ENCODE measurements around the gene ACTMAP. TPM values are rescaled to one million over a fixed set of nuclear protein-coding genes. Genes with fewer than 3 reads are reported as not detected.
"Not testable (repeated sequence)": the region's sequence is repeated elsewhere in the genome, so short reads cannot be mapped to it uniquely, and the experiment has no call there.

Gene ACTMAP
- polyA plus RNA-seq, 1 donor: 16.6 TPM

DNA sequence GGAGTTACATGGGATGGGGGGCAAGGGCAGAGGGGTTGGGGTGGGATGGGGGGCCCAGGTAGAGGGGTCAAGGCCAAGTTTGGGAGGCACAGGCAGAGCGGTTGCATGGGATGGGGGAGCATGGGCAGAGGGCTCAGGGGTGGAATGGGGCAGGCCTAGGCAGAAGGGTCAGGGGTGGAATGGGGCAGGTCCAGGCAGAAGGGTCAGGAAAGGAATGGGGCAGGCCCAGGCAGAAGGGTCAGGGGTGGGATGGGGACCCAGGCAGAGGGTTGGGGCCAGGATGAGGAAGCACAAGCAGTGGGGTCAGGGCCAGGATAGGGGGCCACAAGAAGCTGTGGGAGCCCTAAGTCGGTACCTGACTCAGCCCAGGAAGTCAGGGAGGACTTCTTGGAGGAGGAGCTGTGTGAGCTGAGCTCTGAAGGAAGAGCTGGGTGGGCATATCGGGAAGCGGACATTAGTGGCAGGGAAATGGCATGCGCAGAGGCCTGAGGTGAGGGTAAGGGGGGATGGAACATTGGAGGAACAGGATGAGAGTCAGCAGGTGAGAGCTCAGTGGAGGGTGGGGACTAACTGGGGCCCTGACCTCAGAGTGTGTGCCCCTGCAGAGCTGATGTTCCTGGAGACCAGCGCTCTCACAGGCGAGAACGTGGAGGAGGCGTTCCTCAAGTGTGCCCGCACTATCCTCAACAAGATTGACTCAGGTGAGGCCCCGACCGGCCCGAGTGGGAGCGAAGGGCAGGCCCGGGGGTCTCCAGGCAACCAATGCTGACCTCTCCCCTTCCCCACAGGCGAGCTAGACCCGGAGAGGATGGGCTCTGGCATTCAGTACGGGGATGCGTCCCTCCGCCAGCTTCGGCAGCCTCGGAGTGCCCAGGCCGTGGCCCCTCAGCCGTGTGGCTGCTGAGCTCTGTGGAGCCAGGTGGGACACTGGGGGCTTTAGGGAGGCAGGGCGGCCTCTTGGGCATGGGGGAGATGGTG is 36.1 kb upstream of the ACTMAP start:
- no peaks in the 10 kb centered on the region for H3K27me3 ChIP-seq (ENCODE audit: control insufficient read depth, insufficient read depth, low read length)
- DNase-seq: no peak
- no peak overlapping the region for H3K27ac ChIP-seq (ENCODE audit: low read length)
- no peaks in the 10 kb centered on the region for H3K4me1 ChIP-seq (ENCODE audit: control insufficient read depth, insufficient read depth, low read length)
- H3K36me3 ChIP-seq (ENCODE audit: control insufficient read depth, insufficient read depth, low read length): peaks cover 18% of the 10 kb centered on the region
- WGBS (ENCODE audit: insufficient coverage, low lambda C conversion rate): 80% methylated on average over 1 of the region's 25 CpGs
- no peaks in the 10 kb centered on the region for H3K9me3 ChIP-seq (ENCODE audit: control insufficient read depth, low read depth, low read length)
- H3K4me3 ChIP-seq (ENCODE audit: low read length): no peak overlapping the region

DNA sequence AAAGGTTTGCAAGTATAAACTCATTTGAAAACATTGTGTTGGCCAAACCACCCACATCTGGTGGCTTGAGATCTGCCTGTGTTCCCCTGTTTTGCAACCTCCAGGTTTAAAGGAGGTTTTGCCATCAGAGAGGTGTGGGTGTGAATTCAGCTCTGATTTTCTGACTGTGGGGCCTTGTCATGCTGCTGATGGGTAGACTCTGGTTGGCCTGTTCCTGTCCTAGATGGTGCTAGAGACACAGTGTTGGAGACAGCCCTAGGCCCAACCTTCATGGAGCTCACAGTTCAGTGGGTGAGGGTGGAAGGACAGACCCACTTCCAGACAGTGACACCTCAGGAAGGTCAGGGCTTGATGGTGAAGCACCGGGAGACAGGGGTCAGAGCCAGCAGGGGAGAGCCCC is 35.2 kb upstream of the ACTMAP start:
- Histone ChIP-seq H3K4me3 (ENCODE audit: low read length) (no peak overlapping the region), H3K9me3 (ENCODE audit: control insufficient read depth, low read depth, low read length) (no peaks in the 10 kb centered on the region), H3K36me3 (ENCODE audit: control insufficient read depth, insufficient read depth, low read length) (peaks cover 16% of the 10 kb centered on the region), H3K4me1 (ENCODE audit: control insufficient read depth, insufficient read depth, low read length) (no peaks in the 10 kb centered on the region), H3K27ac (ENCODE audit: low read length) (no peak overlapping the region), H3K27me3 (ENCODE audit: control insufficient read depth, insufficient read depth, low read length) (no peaks in the 10 kb centered on the region)
- no CpG with 5 or more reads among the region's 1 CpG for WGBS (ENCODE audit: insufficient coverage, low lambda C conversion rate)
- no peak for DNase-seq

DNA sequence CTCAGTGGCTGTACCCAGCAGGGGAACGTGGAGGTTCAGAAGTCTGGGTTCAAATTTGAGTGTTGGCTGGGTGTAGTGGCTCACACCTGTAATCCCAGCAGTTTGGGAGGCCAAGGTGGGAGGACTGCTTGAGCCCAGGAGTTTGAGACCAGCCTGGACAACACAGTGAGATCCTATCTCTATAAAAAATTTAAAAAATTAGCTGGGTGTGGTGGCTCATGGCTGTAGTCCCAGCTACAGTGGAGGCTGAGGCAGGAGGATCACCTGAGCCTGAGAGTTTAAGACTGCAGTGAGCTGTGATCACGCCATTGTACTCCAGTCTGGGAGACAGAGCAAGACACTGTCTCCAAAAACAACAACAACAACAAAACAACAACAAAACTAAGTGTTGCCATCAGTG is 33.9 kb upstream of the ACTMAP start:
- not testable (repeated sequence) for H3K27ac ChIP-seq (ENCODE audit: low read length); H3K4me1 ChIP-seq (ENCODE audit: control insufficient read depth, insufficient read depth, low read length); H3K4me3 ChIP-seq (ENCODE audit: low read length); H3K9me3 ChIP-seq (ENCODE audit: control insufficient read depth, low read depth, low read length); H3K27me3 ChIP-seq (ENCODE audit: control insufficient read depth, insufficient read depth, low read length); DNase-seq
- no CpG with 5 or more reads among the region's 2 CpGs for WGBS (ENCODE audit: insufficient coverage, low lambda C conversion rate)
- H3K36me3 ChIP-seq (ENCODE audit: control insufficient read depth, insufficient read depth, low read length): peaks cover 12% of the 10 kb centered on the region

DNA sequence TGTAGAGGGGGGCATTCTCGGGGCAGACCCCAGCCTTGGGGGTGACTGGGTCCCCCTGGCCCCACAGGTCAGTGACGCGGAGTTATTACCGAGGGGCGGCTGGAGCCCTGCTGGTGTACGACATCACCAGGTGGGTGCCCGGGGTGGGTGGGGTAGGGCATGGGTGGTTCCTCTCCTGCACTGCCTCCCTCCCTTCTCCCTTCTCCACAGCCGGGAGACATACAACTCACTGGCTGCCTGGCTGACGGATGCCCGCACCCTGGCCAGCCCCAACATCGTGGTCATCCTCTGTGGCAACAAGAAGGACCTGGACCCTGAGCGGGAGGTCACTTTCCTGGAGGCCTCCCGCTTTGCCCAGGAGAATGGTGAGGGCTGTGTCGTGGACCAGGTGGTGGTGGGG is 33.4 kb upstream of the ACTMAP start:
- no peaks in the 10 kb centered on the region for H3K27me3 ChIP-seq (ENCODE audit: control insufficient read depth, insufficient read depth, low read length)
- WGBS (ENCODE audit: insufficient coverage, low lambda C conversion rate): no CpG with 5 or more reads among the region's 14 CpGs
- H3K36me3 ChIP-seq (ENCODE audit: control insufficient read depth, insufficient read depth, low read length): peaks cover 12% of the 10 kb centered on the region
- no peaks in the 10 kb centered on the region for H3K9me3 ChIP-seq (ENCODE audit: control insufficient read depth, low read depth, low read length)
- H3K4me1 ChIP-seq (ENCODE audit: control insufficient read depth, insufficient read depth, low read length): peaks cover 5% of the 10 kb centered on the region
- no peak for DNase-seq
- no peak overlapping the region for H3K4me3 ChIP-seq (ENCODE audit: low read length)
- no peak overlapping the region for H3K27ac ChIP-seq (ENCODE audit: low read length)

DNA sequence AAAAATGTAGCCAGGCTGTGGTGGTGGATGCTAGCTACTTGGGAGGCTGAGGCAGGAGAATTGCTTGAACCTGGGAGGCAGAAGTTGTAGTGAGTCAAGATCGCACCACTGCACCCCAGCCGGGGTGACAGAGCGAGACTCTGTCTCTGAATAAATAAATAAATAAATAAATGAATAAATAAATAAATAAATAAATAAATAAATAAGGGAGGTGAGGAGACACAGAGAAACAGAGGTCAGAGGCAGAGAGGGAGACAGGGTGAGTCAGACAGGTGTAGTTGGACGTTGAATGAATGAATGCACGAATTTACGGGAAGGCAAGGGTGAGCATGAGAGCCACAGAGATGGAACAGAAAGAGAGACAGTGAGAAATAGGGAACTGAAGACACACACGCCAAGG is 30.9 kb upstream of the ACTMAP start:
- WGBS (ENCODE audit: insufficient coverage, low lambda C conversion rate): 100% methylated on average over 5 of the region's 7 CpGs

DNA sequence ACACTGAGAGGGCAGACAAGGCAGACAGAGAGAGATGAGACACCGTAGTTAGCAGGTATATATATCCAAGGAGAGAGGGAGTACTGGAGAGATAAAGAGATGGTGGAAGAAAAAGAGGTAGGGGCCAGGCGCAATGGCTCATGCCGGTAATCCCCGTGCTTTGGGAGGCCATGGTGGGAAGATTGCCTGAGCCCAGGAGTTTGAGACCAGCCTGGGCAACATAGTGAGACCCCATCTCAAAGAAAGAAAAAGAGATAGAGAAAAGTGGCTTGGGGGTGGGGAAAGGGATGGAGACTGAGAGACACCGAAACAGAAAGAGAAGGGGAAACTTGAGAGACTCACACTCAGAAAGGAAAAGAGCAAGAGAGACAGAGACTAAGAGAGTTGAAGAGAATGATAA is 30.3 kb upstream of the ACTMAP start:
- Histone ChIP-seq H3K27ac (ENCODE audit: low read length) (no peak overlapping the region), H3K27me3 (ENCODE audit: control insufficient read depth, insufficient read depth, low read length) (no peaks in the 10 kb centered on the region), H3K9me3 (ENCODE audit: control insufficient read depth, low read depth, low read length) (no peaks in the 10 kb centered on the region), H3K4me3 (ENCODE audit: low read length) (no peak overlapping the region), H3K4me1 (ENCODE audit: control insufficient read depth, insufficient read depth, low read length) (peaks cover 10% of the 10 kb centered on the region), H3K36me3 (ENCODE audit: control insufficient read depth, insufficient read depth, low read length) (peaks cover 7% of the 10 kb centered on the region)
- DNase-seq: no peak
- WGBS (ENCODE audit: insufficient coverage, low lambda C conversion rate): 100% methylated on average over 2 of the region's 5 CpGs

More for the DNA sequence above, 30.9 kb upstream of the ACTMAP start:
- Histone ChIP-seq H3K9me3 (ENCODE audit: control insufficient read depth, low read depth, low read length) (no peaks in the 10 kb centered on the region), H3K36me3 (ENCODE audit: control insufficient read depth, insufficient read depth, low read length) (peaks cover 7% of the 10 kb centered on the region), H3K4me1 (ENCODE audit: control insufficient read depth, insufficient read depth, low read length) (peaks cover 10% of the 10 kb centered on the region), H3K4me3 (ENCODE audit: low read length) (no peak overlapping the region), H3K27ac (ENCODE audit: low read length) (no peak overlapping the region), H3K27me3 (ENCODE audit: control insufficient read depth, insufficient read depth, low read length) (no peaks in the 10 kb centered on the region)
- no peak for DNase-seq

DNA sequence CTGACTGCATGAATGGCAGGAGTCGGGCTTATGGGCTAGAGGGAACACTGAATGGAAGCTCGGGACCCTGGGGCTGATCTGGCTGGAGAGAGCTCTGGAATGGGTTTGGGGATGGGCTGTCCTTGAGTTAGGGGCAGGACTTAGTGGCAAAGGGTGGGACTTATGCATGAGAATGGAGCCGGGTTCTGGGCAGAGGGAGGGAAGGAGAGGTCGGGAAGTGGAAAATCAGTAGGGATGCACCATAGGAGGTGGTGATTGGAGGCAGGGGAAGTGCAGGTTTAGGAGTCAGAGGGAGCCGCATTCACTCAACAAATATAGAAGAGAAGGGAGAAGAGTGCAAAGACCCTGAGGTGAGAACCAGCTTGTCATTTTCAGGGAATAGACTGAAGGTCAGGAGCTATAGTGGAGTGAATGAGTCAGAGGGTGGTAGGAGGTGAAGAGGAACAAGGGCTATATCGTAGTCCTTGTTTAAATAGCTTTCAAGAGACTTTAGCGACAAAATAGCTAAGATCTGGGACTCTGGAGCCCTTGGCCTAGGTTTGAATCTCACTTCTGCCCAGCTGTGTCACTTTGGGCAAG is 28.5 kb upstream of the ACTMAP start:
- WGBS (ENCODE audit: insufficient coverage, low lambda C conversion rate): 20% methylated on average over 2 of the region's 7 CpGs
- Histone ChIP-seq H3K36me3 (ENCODE audit: control insufficient read depth, insufficient read depth, low read length) (peaks cover 5% of the 10 kb centered on the region), H3K27ac (ENCODE audit: low read length) (peak overlapping the region; percentile 100), H3K27me3 (ENCODE audit: control insufficient read depth, insufficient read depth, low read length) (no peaks in the 10 kb centered on the region), H3K4me1 (ENCODE audit: control insufficient read depth, insufficient read depth, low read length) (peaks cover 10% of the 10 kb centered on the region), H3K4me3 (ENCODE audit: low read length) (peak overlapping the region; percentile 74), H3K9me3 (ENCODE audit: control insufficient read depth, low read depth, low read length) (no peaks in the 10 kb centered on the region)
- DNase-seq: peak; percentile 34 to 68

DNA sequence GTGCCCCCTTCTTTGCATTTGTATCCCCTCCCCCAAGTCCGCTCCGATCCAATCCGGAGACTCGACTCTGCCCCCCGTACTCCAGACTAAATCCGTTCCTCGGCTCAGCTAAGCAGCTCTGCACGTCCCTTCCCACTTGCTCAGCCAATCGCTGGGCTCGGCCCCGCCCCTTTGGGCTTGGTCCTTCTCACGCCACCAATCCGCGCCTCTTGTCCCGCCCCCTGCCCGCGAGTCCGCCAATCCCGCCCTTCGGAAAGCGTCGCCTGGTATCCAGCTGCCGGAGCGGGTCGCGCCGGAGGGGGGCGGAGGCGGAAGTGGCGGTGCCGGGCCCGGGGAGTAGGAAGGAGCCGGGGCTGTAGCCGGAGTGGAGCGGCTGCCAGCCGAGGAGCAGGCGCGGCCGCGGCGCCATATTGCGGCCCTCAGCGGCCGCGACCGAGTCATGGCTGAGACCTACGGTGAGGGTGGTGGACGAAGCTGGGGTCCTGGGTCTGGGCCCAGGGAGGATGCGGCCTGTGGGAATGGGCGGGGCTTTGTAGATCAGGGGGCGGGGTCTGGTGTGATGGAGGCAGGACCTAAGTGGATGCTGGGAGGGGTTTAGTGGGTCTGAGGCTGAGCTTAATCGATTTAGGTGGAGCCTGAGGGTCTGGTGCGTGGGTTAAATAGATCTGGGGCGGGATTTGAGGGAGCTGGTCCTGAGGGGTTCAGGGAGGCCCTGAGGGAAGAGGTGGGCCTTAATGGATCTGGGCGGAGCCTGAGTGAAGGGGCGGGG is 27.8 kb upstream of the ACTMAP start, which contains the start of gene RAB4B:
Gene RAB4B (plus strand): TSS at position 311 of the 769 bp plus-strand sequence. CDS start 129 bp downstream, at position 440.
- H3K27ac ChIP-seq (ENCODE audit: low read length): peak within 1 kb of the TSS; percentile 100
- peaks cover 4% of the 10 kb centered on the region for H3K36me3 ChIP-seq (ENCODE audit: control insufficient read depth, insufficient read depth, low read length)
- H3K9me3 ChIP-seq (ENCODE audit: control insufficient read depth, low read depth, low read length): no peaks in the 10 kb centered on the region
- peak within 1 kb of the TSS; percentile 74 for H3K4me3 ChIP-seq (ENCODE audit: low read length)
- no peaks in the 10 kb centered on the region for H3K27me3 ChIP-seq (ENCODE audit: control insufficient read depth, insufficient read depth, low read length)
- DNase-seq: peak; percentile 100
- H3K4me1 ChIP-seq (ENCODE audit: control insufficient read depth, insufficient read depth, low read length): peaks cover 10% of the 10 kb centered on the region
- WGBS (ENCODE audit: insufficient coverage, low lambda C conversion rate): no CpG with 5 or more reads among the region's 56 CpGs

DNA sequence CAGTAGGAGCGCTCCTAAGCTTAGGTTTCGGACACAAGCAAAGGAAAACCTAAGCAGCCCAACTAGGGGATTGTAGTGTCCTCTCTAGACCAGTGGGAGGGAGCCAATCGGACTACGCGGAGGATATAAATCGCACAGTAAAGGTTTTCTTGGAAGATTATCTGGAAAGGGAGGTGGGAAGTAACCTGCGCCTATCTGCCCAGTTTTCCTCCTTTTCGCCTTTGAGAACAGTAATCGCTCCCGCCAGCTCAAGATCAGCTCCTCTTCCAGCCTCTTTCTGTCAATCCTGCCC is 27.3 kb upstream of the ACTMAP start:
- no CpG with 5 or more reads among the region's 10 CpGs for WGBS (ENCODE audit: insufficient coverage, low lambda C conversion rate)

DNA sequence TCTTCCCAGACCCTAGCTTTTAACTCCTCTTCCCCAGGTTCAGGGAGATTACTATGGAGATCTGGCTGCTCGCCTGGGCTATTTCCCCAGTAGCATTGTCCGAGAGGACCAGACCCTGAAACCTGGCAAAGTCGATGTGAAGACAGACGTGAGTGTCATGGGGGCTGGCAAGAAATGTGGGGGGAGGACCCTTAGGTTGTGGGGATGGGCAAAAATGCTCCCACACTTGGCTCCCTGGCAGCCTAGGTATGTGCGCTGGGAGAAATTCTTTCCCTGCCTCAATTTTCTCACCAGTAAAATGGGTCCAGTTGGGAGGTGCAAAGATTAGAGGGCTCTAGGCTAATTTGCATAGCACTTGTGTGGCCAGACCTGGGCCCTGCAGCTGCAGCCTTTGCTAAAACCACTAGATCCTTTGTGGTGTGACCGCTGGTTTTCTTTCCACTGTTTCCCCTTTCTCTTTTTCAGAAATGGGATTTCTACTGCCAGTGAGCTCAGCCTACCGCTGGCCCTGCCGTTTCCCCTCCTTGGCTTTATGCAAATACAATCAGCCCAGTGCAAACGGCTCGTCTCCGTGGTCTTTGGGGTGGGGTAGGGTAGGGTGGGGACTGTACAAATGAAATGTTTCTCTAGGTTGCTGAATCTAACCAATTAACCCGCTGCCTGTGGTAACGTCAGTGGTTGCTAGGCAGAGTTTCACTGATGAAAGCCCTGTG is 26.8 kb upstream of the ACTMAP start:
- Histone ChIP-seq H3K27ac (ENCODE audit: low read length) (peak overlapping the region; percentile 100), H3K36me3 (ENCODE audit: control insufficient read depth, insufficient read depth, low read length) (peaks cover 2% of the 10 kb centered on the region), H3K4me1 (ENCODE audit: control insufficient read depth, insufficient read depth, low read length) (peaks cover 10% of the 10 kb centered on the region), H3K4me3 (ENCODE audit: low read length) (peak overlapping the region; percentile 74), H3K27me3 (ENCODE audit: control insufficient read depth, insufficient read depth, low read length) (no peaks in the 10 kb centered on the region), H3K9me3 (ENCODE audit: control insufficient read depth, low read depth, low read length) (no peaks in the 10 kb centered on the region)
- 0% methylated on average over 1 of the region's 13 CpGs for WGBS (ENCODE audit: insufficient coverage, low lambda C conversion rate)
- DNase-seq: peak; percentile 95

More for the DNA sequence above, 27.3 kb upstream of the ACTMAP start:
- Histone ChIP-seq H3K4me3 (ENCODE audit: low read length) (peak overlapping the region; percentile 74), H3K9me3 (ENCODE audit: control insufficient read depth, low read depth, low read length) (no peaks in the 10 kb centered on the region), H3K27me3 (ENCODE audit: control insufficient read depth, insufficient read depth, low read length) (no peaks in the 10 kb centered on the region), H3K4me1 (ENCODE audit: control insufficient read depth, insufficient read depth, low read length) (peaks cover 10% of the 10 kb centered on the region), H3K27ac (ENCODE audit: low read length) (peak overlapping the region; percentile 100), H3K36me3 (ENCODE audit: control insufficient read depth, insufficient read depth, low read length) (peaks cover 4% of the 10 kb centered on the region)
- DNase-seq: no peak
